Measurements from ENCODE around the gene TIMM10B.

- TF ChIP-seq SUZ12 (IDR thresholded peaks at IDR 0.05) (no peak), NFRKB (IDR thresholded peaks at IDR 0.05) (no peak), SP1 (IDR thresholded peaks at IDR 0.05) (no peak), TARDBP (IDR thresholded peaks at IDR 0.05) (no peak), FOXK2 (IDR thresholded peaks at IDR 0.05) (no peak), BHLHE40 (IDR thresholded peaks at IDR 0.05; ENCODE audit: borderline replicate concordance) (no peak), LEF1 (IDR thresholded peaks at IDR 0.05; ENCODE audit: borderline replicate concordance) (no peak), HDGF (IDR thresholded peaks at IDR 0.05; ENCODE audit: borderline replicate concordance) (no peak), ARNT (IDR thresholded peaks at IDR 0.05) (no peak)
- TF ChIP-seq, protein P1, sequence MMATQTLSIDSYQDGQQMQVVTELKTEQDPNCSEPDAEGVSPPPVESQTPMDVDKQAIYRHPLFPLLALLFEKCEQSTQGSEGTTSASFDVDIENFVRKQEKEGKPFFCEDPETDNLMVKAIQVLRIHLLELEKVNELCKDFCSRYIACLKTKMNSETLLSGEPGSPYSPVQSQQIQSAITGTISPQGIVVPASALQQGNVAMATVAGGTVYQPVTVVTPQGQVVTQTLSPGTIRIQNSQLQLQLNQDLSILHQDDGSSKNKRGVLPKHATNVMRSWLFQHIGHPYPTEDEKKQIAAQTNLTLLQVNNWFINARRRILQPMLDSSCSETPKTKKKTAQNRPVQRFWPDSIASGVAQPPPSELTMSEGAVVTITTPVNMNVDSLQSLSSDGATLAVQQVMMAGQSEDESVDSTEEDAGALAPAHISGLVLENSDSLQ (IDR thresholded peaks at IDR 0.05), result no peak
Measured at GRCh38 chr11:6433998-6434660, 47.2 kb upstream of the TIMM10B start.
